ENCODE results near the gene ZYG11B.
"Not testable (repeated sequence)": the region's sequence is repeated elsewhere in the genome, so short reads cannot be mapped to it uniquely, and the experiment has no call there.

ZYG11B gene

GRCh38 chr1:52726265-52727113 lies at the start of gene ZYG11B:
TSS of gene ZYG11B (plus strand) at chr1:52726453. CDS start at chr1:52726654, 201 bp downstream.
- DNase-seq: peak; percentile 92 to 93

- no peak for DNase-seq
These were observed 49.0 kb upstream of the ZYG11B start for GRCh38 chr1:52677076-52677806.

GRCh38 chr1:52679048-52679447 lies 47.2 kb upstream of the ZYG11B start:
- DNase-seq: no peak

GRCh38 chr1:52679498-52679897 lies 46.8 kb upstream of the ZYG11B start:
- no peak for DNase-seq

- DNase-seq: no peak
These were observed 45.9 kb upstream of the ZYG11B start for GRCh38 chr1:52680353-52680752.

- DNase-seq: no peak
These were observed 45.1 kb upstream of the ZYG11B start for GRCh38 chr1:52681136-52681535.

GRCh38 chr1:52683367-52683940 lies 42.8 kb upstream of the ZYG11B start:
- no peak for DNase-seq

- no peak for DNase-seq
These were observed 41.7 kb upstream of the ZYG11B start for GRCh38 chr1:52684545-52684944.

GRCh38 chr1:52686261-52686751 lies 39.9 kb upstream of the ZYG11B start:
- peak; percentile 73 to 79 for DNase-seq

- no peak for DNase-seq
These were observed 39.4 kb upstream of the ZYG11B start for GRCh38 chr1:52686830-52687229.

- no peak for DNase-seq
These were observed 34.4 kb upstream of the ZYG11B start for GRCh38 chr1:52691821-52692220.

- no peak for DNase-seq
These were observed 33.6 kb upstream of the ZYG11B start for GRCh38 chr1:52692697-52693096.

GRCh38 chr1:52693351-52693750 lies 32.9 kb upstream of the ZYG11B start:
- DNase-seq: not testable (repeated sequence)

GRCh38 chr1:52693843-52694242 lies 32.4 kb upstream of the ZYG11B start:
- DNase-seq: no peak

GRCh38 chr1:52695627-52696026 lies 30.6 kb upstream of the ZYG11B start:
- DNase-seq: no peak

- DNase-seq: peak; percentile 76 to 84
These were observed 28.2 kb upstream of the ZYG11B start, which contains the start of gene COA7 for GRCh38 chr1:52697795-52698674. TSS of gene COA7 (minus strand) at chr1:52698347. CDS start at chr1:52698326, 21 bp downstream.

GRCh38 chr1:52702886-52703787 lies 23.1 kb upstream of the ZYG11B start:
- DNase-seq: peak; percentile 79 to 80

- DNase-seq: no peak
These were observed 20.1 kb upstream of the ZYG11B start for GRCh38 chr1:52706136-52706670.

GRCh38 chr1:52706941-52707926 lies 19.0 kb upstream of the ZYG11B start:
- no peak for DNase-seq
